Stimulated activated memory B cell treated with anti-CD40 and anti-IgM and Interleukin-4, amounts not matched to agents 10 μg/mL and 1 μg/mL and 100 μg/mL, for 72 hours (primary cell): ENCODE data around the gene ERGIC1.

Source experiments
- ATAC-seq: fragments of 150-1000 bp; cut with Tn5 transposase; 2 replicates; pipeline ENCODE4 v1.10.0; 2021
- H3K27ac Mint-ChIP-seq: one replicate; pipeline ENCODE4 v1.8.0; 2022; ENCODE audit warnings: mild to moderate bottlenecking, mixed read lengths
- H3K27me3 Mint-ChIP-seq: one replicate; pipeline ENCODE4 v1.8.0; 2022; ENCODE audit warnings: mixed read lengths
- H3K36me3 Mint-ChIP-seq: one replicate; pipeline ENCODE4 v1.8.0; 2022; ENCODE audit warnings: mixed read lengths
- H3K4me1 Mint-ChIP-seq: one replicate; pipeline ENCODE4 v1.8.0; 2022; ENCODE audit warnings: mixed read lengths
- H3K4me3 Mint-ChIP-seq: one replicate; pipeline ENCODE4 v1.8.0; 2022; ENCODE audit warnings: mild to moderate bottlenecking, moderate library complexity, mixed read lengths
- H3K9me3 Mint-ChIP-seq: one replicate; pipeline ENCODE4 v1.8.0; 2022; ENCODE audit warnings: mixed read lengths

ERGIC1 gene

DNA sequence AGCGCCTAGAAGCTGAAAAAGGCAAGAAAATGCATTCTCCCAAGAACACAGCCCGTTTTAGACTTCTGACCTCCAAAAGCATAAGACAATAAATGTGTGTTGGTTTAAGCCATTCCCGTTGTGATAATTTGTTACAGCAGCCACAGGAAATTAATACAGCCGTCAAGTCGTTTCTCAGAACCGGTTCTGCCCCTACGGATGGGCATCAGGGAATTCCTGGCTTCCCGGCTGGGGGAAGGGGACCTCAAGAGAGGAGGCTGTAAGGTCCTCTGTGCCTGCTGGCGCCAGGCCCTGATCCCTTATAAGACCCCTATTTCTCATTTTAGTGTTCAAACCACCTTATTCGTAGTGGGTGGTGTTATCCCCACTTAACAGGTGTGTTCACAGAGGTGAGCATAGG is 74.6 kb downstream of the ERGIC1 start:
- Mint-ChIP-seq H3K27ac (no peak overlapping the region), H3K4me3 (no peak overlapping the region), H3K4me1 (peaks cover 59% of the 10 kb centered on the region), H3K27me3 (no peaks in the 10 kb centered on the region), H3K9me3 (no peaks in the 10 kb centered on the region), H3K36me3 (peaks cover 29% of the 10 kb centered on the region)
- ATAC-seq = no peak

DNA sequence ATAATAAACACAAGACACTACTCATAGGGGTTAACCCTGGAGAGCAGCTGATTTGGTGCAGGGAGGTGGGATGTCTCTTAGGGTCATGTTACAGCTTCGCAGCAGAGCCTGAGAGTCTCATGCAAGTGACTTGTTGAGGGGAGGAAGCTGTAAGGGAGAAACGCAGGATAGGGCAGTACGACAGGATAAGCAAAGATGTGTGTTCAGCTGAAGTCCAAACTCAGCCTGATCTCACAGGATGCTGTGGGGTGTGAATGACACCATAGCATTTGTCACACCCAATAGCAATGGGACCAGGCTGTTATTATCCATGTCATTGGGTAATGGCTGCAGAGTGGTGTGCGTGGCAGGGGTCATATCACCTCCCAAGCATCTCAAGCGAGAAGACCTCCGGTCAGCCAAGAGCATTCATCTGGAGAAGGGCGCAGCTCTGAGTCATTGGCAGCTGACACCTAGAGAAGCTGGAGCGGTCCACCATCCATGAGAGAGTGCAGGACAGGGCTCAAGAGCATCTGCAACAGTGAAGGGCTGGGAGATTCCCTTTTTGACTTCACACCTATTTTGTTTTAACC is 76.0 kb downstream of the ERGIC1 start:
- ATAC-seq = peak; percentile 37
- no peaks in the 10 kb centered on the region for H3K9me3 Mint-ChIP-seq
- no peak overlapping the region for H3K4me3 Mint-ChIP-seq
- H3K4me1 Mint-ChIP-seq = peaks cover 53% of the 10 kb centered on the region
- H3K36me3 Mint-ChIP-seq = peaks cover 19% of the 10 kb centered on the region
- no peaks in the 10 kb centered on the region for H3K27me3 Mint-ChIP-seq
- peak overlapping the region; percentile 79 for H3K27ac Mint-ChIP-seq

DNA sequence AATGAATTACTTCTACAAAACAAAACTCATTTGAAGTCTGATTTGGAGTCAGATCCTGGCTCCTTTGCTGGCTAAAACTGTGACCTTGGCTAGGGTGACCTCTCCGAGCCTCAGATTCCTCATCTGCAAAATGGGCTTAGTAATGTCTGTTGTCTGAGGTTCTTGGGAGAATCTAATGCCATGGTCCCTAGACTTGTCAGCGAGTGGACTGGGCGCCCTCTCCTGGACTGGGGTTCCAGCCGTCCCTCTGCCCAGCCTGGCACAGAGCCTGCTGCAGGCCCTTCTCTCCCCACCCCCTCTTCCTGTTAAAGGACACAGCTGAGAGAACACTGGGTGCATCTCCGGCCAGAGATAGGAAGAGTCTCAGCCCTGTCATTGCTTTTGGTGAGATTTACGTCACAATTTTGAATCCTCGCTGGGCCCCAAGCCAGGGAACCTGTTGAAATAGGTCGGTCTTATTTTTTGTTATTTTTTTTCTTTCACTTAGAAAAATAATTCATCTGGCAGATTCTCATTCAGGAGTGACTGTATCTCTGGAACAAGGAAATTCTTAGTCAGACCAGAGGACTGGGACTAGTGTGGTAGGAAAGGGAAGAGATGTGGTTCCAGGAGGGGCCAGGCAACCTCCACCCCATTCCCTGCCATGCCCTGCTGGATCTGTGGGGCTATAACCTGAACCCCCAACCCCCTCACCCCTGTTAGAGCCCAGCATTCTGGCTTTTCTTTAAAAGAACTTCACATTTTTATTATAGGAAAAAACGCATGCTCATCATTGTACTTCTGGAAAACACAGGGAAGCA is 77.0 kb downstream of the ERGIC1 start:
- ATAC-seq = peak; percentile 79
- peaks cover 43% of the 10 kb centered on the region for H3K4me1 Mint-ChIP-seq

DNA sequence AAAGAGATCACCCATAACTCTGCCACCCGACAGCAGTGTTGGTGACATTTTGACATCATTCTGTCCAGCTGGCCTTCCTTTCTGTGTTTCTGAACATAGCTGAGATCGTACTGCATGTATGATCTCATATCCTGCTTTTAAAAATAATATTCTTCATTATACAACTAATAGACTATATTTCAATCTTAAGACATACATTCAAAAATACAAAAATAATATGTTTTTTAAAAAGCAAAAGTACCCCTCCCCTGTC is 77.5 kb downstream of the ERGIC1 start:
- Mint-ChIP-seq H3K4me1 (peaks cover 38% of the 10 kb centered on the region), H3K27me3 (no peaks in the 10 kb centered on the region), H3K4me3 (no peak overlapping the region), H3K27ac (peak overlapping the region; percentile 79), H3K36me3 (peaks cover 24% of the 10 kb centered on the region), H3K9me3 (no peaks in the 10 kb centered on the region)
- ATAC-seq = no peak

More for the DNA sequence above, 77.0 kb downstream of the ERGIC1 start:
- peaks cover 21% of the 10 kb centered on the region for H3K36me3 Mint-ChIP-seq
- H3K4me3 Mint-ChIP-seq = no peak overlapping the region
- H3K27me3 Mint-ChIP-seq = no peaks in the 10 kb centered on the region
- H3K9me3 Mint-ChIP-seq = no peaks in the 10 kb centered on the region
- H3K27ac Mint-ChIP-seq = peak overlapping the region; percentile 79

DNA sequence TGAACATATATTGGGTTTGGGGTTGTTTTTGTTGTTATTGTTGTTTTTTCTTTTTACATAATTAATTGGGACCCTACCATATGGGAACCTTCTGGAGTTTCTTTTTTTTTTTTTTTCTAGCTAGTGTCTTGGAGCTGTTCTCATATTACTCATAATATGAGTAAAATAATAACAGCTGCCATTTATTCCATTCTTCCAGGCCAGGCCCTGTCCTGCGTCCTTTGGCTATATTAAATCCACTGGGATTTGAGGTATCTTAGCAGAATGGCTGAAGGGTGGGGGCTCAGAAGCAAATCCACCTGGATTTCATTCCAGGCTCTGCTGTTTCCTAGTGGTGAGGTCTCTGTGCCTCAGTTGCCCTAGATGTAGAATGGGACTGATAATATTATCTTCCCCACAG is 77.9 kb downstream of the ERGIC1 start:
- no peaks in the 10 kb centered on the region for H3K9me3 Mint-ChIP-seq
- H3K4me1 Mint-ChIP-seq = peaks cover 34% of the 10 kb centered on the region
- H3K27me3 Mint-ChIP-seq = no peaks in the 10 kb centered on the region
- peaks cover 29% of the 10 kb centered on the region for H3K36me3 Mint-ChIP-seq
- ATAC-seq = no peak
- no peak overlapping the region for H3K4me3 Mint-ChIP-seq
- H3K27ac Mint-ChIP-seq = peak overlapping the region; percentile 79

DNA sequence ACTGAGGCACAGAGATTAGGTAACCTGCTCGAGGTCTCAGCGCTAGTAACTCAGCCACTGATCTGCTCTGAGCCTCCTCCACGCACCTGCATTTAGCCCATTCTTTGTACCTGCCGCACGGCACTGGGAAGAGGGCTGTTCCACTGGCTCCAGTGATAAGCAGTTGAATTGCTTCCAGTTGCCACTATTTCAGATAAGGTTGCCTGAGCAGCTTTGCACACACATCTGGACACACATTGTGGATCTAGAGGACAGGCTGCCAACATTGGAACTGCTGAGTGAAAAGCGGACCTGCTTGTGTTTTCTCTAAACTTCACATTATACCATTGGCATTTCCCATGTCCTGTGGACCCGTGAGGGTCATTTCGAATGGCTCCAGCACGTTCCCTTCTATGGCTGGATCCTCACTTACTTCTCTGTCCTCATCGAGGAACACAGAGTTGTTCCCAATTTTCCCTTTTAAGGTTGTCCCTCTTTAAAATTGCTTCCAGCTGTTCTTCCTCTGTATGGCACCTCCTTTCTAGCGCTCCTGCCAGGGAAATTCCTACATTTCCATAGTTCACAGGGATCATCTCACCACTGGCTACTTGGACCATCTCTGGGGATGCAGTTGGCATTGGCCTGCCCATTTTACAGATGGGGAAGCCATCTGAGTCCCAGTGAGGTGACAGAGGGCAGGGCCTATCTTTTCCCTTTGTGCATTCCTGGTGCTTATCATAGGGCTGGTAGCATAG is 79.2 kb downstream of the ERGIC1 start:
- no peak for ATAC-seq
- Mint-ChIP-seq H3K4me1 (peaks cover 26% of the 10 kb centered on the region), H3K4me3 (no peak overlapping the region), H3K27me3 (no peaks in the 10 kb centered on the region), H3K36me3 (peaks cover 37% of the 10 kb centered on the region), H3K9me3 (no peaks in the 10 kb centered on the region), H3K27ac (no peak overlapping the region)

DNA sequence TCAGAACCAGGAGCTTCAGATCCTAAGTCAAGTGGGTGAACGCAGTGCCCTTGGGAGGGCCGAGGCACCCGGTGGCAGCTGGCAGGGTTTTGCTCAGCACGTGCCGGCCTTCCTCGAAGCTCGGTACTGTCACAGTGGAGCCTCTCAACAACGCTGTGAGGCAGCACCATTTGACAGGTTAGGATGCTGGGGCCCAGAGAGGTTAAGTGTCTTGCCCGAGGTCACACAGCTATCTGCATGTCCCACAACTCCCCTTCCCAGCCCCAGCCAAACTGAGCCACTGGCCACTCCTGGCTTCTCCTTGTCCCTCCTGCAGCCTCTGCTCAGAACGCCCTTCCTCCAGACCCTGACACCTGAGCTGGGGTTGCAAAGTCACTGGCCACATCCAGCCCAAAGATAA is 81.5 kb downstream of the ERGIC1 start:
- ATAC-seq = no peak
- no peaks in the 10 kb centered on the region for H3K27me3 Mint-ChIP-seq
- peaks cover 26% of the 10 kb centered on the region for H3K4me1 Mint-ChIP-seq
- no peak overlapping the region for H3K4me3 Mint-ChIP-seq
- peaks cover 37% of the 10 kb centered on the region for H3K36me3 Mint-ChIP-seq
- no peaks in the 10 kb centered on the region for H3K9me3 Mint-ChIP-seq
- H3K27ac Mint-ChIP-seq = no peak overlapping the region

DNA sequence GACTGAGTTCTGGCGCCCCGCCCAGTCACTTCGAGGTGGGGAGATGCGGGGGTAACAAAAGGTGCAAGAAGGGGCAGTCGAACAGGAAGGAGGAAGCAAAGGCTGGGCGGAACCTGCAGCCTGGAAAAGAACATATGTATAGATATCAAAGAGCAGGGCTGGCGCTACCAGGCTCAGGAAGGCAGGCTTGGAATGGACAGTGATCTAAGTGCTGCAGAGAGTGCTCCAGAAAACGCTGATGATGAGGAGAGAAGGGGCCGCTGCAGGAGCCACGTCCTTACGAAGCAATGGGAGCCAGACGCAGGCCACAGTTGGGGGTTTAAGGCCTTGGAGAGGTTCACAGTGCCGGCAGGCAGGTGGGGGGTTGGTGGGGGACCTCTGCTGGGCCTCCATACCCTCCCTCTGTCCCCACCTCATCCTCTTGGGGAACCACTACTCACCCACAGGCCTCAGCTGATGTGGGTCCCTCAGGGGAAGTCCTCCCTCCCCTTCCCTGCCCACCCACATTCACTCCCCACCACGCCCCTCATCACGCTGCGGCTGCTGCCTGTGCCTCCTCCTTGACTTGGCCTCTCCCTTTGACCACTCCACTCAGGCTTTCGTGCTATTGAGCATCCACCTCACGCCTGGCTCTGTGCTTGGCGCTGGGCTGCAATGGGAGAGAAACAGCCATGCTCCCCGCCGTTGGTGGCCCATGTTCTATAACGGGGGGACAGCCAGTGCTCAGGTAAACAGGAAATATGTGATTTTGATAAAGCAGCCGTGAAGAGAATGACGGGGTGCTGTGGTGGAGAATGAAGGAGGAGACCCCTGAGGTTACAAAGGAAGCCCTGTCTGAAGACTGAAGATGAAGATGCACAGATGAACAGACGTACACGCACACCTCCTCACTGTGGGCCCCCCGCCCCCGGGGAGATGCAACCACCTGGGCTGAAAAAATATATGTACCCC is 84.6 kb downstream of the ERGIC1 start:
- no peaks in the 10 kb centered on the region for H3K27me3 Mint-ChIP-seq
- peaks cover 47% of the 10 kb centered on the region for H3K36me3 Mint-ChIP-seq
- peaks cover 20% of the 10 kb centered on the region for H3K4me1 Mint-ChIP-seq
- no peaks in the 10 kb centered on the region for H3K9me3 Mint-ChIP-seq
- no peak overlapping the region for H3K27ac Mint-ChIP-seq
- H3K4me3 Mint-ChIP-seq = no peak overlapping the region
- no peak for ATAC-seq

DNA sequence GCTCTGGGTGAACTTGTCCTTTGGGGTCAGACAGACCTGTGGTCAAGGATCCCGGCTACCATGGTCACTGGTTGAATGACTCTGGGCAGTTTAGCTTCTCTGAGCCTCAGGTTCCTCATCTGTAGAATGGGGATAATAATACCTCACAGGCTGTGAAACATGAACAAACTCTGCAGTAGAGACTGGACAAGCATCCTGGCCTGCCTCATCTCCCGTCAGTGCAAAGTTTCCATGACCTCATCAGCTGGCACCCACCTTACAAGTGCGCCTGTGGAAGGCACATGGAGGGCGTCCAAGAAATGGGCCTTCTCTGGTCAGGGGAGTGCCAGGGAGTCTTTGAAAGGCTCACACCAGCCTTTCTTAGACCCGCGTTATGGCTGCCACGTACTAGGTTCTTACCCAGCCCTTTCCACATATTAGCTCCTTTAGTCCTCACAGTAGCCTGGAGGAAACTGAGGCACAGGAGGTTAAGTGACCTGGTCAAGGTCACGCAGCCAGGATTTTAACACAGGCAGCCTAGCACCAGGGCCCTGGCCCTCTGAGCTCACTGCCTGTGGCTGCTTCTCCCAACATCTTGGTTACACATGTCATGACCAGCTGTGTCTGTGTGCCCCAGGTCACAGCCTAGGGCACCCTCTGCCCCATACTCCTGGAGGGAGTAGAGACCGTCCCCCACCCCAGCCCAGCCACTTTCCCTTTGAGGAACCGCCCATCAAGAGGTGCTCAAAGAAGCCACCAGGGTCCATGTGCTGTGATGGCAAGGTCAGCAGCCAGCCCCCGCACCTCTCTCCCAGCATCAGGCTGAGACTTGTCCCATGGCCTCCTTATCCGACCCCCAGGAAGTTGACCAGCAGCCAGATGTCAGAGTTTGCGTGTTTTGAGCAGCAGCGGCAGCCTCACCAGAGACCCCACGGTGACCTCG is 85.7 kb downstream of the ERGIC1 start:
- no peaks in the 10 kb centered on the region for H3K9me3 Mint-ChIP-seq
- H3K4me1 Mint-ChIP-seq = peaks cover 20% of the 10 kb centered on the region
- no peak overlapping the region for H3K27ac Mint-ChIP-seq
- no peaks in the 10 kb centered on the region for H3K27me3 Mint-ChIP-seq
- no peak for ATAC-seq
- no peak overlapping the region for H3K4me3 Mint-ChIP-seq
- peaks cover 55% of the 10 kb centered on the region for H3K36me3 Mint-ChIP-seq

DNA sequence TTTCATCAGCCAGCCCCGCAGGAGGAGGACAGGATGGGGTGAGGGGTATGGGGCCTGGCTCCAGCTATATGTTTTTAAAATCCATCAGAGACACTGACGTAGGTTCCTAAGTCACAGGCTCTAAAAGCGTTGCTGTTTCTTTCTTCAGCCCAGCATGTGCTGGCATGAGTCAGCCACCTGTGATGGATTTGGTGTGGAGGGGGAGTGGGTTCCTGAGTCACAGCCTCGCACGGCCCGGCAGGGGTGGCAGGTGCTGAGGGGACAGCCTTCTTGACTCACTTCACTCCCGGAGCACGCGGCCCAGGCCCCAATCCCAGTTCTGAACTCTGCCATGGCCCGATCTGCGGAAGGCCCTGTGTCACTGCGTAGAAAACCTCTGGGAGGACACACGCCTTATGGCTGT is 86.4 kb downstream of the ERGIC1 start:
- peaks cover 57% of the 10 kb centered on the region for H3K36me3 Mint-ChIP-seq
- H3K4me1 Mint-ChIP-seq = peaks cover 20% of the 10 kb centered on the region
- ATAC-seq = no peak
- H3K27ac Mint-ChIP-seq = no peak overlapping the region
- no peaks in the 10 kb centered on the region for H3K9me3 Mint-ChIP-seq
- H3K27me3 Mint-ChIP-seq = no peaks in the 10 kb centered on the region
- no peak overlapping the region for H3K4me3 Mint-ChIP-seq

DNA sequence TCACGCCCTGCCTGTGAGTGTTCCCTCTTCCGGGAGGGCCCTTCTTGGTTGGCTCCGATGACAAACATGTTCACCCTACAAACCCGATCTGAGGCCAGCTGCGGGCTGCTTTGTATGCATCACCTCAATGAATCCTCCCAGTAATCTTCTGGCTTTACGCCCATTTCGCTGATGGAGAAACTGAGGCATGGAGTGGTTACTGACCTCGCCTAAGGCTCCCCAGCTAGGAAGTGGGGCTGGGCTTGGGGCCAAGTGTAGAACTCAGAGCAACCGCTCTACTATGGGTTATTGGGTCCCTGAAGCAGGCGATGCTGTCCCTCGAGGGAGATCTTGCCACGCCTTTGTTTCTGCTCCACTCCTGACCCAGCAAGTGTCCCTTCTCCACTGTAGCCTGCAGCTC is 86.9 kb downstream of the ERGIC1 start:
- no peak for ATAC-seq
- no peaks in the 10 kb centered on the region for H3K9me3 Mint-ChIP-seq
- peaks cover 20% of the 10 kb centered on the region for H3K4me1 Mint-ChIP-seq
- H3K36me3 Mint-ChIP-seq = peaks cover 55% of the 10 kb centered on the region
- H3K27me3 Mint-ChIP-seq = no peaks in the 10 kb centered on the region
- no peak overlapping the region for H3K4me3 Mint-ChIP-seq
- no peak overlapping the region for H3K27ac Mint-ChIP-seq

DNA sequence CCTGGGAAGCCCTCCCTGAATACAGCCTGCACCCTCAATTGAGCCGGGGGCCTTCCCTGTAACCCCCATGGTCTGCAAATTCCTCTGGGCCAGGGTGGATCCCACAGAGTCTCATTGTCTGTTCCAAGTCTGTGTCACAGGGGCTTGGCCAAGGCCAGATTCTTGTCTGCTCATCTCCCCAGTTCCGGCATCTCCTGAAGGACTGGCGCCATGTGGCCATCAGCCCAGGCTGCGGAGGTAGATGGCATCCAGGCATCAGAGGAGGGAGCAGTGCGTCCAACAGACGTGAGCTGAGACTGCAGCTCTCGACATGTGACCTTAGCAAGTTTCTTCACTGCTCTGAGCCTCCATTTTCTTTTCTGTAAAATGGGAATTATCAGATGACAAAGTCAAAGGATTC is 87.9 kb downstream of the ERGIC1 start:
- Mint-ChIP-seq H3K4me1 (peaks cover 20% of the 10 kb centered on the region), H3K9me3 (no peaks in the 10 kb centered on the region), H3K4me3 (no peak overlapping the region), H3K27ac (peak overlapping the region; percentile 4), H3K36me3 (peaks cover 52% of the 10 kb centered on the region), H3K27me3 (no peaks in the 10 kb centered on the region)
- ATAC-seq = no peak

DNA sequence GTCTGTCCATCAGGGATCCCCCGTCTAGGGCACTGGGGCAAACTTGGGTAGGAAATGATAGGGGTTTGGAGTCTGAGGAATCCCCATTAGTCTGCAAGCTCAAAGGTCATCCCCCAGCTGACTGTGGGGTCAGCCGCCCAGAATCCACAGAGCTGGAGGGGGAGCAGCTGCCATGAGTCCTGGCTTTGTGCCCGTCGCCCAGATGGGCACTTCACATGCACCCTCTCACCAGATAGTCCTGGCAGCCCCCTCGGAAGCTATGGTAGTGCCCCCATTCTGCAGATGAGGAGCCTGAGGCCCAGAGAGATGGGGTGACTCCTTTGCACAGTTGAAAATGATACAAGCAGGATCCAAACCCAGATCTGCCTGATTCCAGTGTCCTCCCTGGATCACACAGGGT is 89.5 kb downstream of the ERGIC1 start:
- no peaks in the 10 kb centered on the region for H3K9me3 Mint-ChIP-seq
- no peaks in the 10 kb centered on the region for H3K27me3 Mint-ChIP-seq
- no peak overlapping the region for H3K4me3 Mint-ChIP-seq
- ATAC-seq = no peak
- H3K27ac Mint-ChIP-seq = no peak overlapping the region
- H3K36me3 Mint-ChIP-seq = peaks cover 52% of the 10 kb centered on the region
- peaks cover 15% of the 10 kb centered on the region for H3K4me1 Mint-ChIP-seq

DNA sequence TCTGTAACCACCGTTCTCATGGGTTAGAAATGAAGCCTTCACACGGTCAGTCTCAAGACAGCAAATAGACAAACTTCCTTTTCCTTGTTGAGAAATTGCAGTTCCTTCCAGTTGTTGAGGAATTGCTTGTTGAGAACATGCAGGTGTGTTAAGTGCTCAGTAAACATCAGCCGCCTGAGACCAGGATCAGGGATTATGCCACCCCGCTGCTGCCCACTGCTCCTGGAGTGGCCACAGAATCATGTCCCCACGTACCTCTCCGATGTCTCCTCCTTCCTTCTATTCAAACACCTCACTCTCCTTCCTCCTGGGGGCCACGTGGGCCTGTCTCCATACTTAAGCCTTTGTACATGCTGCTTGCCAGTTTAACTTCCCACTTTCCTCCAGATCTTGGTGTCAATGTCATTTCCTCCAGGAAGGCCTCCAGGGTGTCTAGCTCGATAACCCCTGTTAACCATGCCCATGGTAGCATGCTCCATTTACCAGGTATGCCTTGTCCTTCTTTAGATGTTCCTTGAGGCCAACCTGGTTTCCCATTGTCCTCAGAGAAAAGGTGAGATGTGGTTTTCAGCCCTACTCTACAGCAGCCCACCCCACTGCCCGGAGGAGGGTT is 91.4 kb downstream of the ERGIC1 start:
- Mint-ChIP-seq H3K27ac (no peak overlapping the region), H3K9me3 (no peaks in the 10 kb centered on the region), H3K4me1 (peaks cover 8% of the 10 kb centered on the region), H3K27me3 (no peaks in the 10 kb centered on the region), H3K36me3 (peaks cover 53% of the 10 kb centered on the region), H3K4me3 (no peak overlapping the region)
- no peak for ATAC-seq
